ENCODE results near the gene PGM2L1. TPM values are rescaled to one million over a fixed set of nuclear protein-coding genes. Genes with fewer than 3 reads are reported as not detected.

PGM2L1 gene
- total RNA-seq, 1 donor from 2014 or later: 3.8 TPM

DNA sequence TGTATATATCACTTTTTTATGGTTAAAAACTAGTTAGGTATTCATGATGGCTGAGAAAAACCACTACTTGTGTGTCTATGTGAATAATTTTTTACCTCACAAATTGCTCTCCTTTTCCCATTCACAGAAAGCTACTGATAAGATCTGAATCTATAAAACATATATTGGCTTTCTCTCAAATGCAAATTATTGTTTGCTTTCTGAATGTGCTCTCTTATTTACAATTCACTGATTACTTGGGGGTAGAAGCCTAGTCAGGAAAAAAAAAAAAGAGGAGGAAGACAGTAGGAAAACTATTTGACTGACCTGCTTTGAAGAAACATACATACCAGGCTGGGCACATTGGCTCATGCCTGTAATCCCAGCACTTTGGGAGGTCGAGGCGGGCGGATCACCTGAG lies 20.5 kb downstream of the PGM2L1 start:
- TF ChIP-seq, protein P1, sequence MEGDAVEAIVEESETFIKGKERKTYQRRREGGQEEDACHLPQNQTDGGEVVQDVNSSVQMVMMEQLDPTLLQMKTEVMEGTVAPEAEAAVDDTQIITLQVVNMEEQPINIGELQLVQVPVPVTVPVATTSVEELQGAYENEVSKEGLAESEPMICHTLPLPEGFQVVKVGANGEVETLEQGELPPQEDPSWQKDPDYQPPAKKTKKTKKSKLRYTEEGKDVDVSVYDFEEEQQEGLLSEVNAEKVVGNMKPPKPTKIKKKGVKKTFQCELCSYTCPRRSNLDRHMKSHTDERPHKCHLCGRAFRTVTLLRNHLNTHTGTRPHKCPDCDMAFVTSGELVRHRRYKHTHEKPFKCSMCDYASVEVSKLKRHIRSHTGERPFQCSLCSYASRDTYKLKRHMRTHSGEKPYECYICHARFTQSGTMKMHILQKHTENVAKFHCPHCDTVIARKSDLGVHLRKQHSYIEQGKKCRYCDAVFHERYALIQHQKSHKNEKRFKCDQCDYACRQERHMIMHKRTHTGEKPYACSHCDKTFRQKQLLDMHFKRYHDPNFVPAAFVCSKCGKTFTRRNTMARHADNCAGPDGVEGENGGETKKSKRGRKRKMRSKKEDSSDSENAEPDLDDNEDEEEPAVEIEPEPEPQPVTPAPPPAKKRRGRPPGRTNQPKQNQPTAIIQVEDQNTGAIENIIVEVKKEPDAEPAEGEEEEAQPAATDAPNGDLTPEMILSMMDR (IDR thresholded peaks at IDR 0.05): no peak
- Mint-ChIP-seq H3K27me3 (no peaks in the 10 kb centered on the region), H3K27ac (no peak overlapping the region), H3K36me3 (ENCODE audit: low read depth) (peaks cover 11% of the 10 kb centered on the region), H3K9me3 (no peaks in the 10 kb centered on the region), H3K4me3 (no peak overlapping the region), H3K4me1 (no peaks in the 10 kb centered on the region)
- DNase-seq (no peak), ATAC-seq (ENCODE audit: low read depth) (no peak)
- ChIA-PET POLR2A (no interaction called here), CTCF (interaction anchor here (1.4 kb wide), 1 partner anchor 12 kb away, joined by 4 read pairs; no protein-coding TSS in a partner anchor)
- intact Hi-C loops (cut with micrococcal nuclease): no loop called here

DNA sequence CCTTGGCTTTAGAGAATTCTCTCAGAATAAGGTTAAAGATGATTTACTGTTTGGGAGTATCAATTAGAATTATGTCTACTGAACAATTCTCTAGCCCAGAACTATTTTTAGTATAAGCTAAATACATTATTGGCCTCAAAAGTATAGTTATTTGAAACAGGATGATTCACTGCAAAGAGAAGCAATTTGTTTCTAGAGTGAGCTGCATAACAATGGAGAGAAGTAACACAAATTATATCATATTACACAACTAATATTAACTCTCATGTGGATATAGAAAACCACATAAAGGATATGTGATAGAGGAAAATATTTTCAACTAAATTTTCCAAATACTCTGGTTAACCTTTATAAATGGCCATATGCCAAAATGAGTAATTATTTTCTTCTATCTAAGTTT lies 24.9 kb downstream of the PGM2L1 start:
- POLR2A ChIA-PET: no interaction called here
- DNase-seq: no peak
- H3K9me3 Mint-ChIP-seq: no peaks in the 10 kb centered on the region
- H3K4me3 Mint-ChIP-seq: no peak overlapping the region
- ATAC-seq (ENCODE audit: low read depth): no peak
- H3K27ac Mint-ChIP-seq: no peak overlapping the region
- no peaks in the 10 kb centered on the region for H3K4me1 Mint-ChIP-seq
- H3K36me3 Mint-ChIP-seq (ENCODE audit: low read depth): peaks cover 21% of the 10 kb centered on the region
- H3K27me3 Mint-ChIP-seq: no peaks in the 10 kb centered on the region
- CTCF ChIA-PET: no interaction called here
- TF ChIP-seq, protein P1 (IDR thresholded peaks at IDR 0.05): no peak
- intact Hi-C loops (cut with micrococcal nuclease): no loop called here

DNA sequence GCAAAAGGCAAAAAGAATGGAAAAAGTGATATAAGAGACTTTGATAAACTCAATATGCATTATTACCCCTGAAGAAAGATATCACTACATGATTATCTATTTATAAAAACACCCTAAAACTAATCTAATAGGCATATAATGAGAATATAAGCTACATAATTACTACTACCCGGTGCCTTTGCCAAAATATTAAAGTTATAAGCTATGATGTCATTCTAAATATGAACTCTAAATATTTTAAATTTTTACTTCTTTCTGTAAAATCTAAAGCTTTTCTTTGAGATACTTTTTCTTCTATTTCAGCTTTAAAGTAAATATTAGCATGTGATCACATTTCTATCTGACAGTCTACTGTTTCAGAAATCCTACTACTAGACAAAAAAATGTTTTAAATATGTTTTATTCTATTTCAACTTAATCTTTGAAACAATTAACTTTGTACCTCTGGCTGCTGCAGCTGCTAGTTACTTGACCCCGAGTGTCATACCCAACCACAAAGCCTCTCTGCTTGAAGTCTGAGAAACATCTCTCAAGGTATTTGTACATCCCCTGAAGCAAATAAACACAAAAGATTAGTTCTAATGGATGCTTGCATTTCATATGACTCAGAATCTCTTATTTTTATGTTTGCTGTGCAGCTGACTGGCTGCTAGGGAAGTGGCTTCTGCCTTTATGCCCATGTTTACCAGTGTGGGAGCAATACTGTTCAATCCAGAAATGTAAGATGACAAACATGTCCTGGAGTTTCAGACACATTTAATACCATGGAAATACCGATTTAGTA lies 26.8 kb downstream of the PGM2L1 start:
- Mint-ChIP-seq H3K27ac (no peak overlapping the region), H3K9me3 (no peaks in the 10 kb centered on the region), H3K4me1 (no peaks in the 10 kb centered on the region), H3K27me3 (no peaks in the 10 kb centered on the region), H3K36me3 (ENCODE audit: low read depth) (peaks cover 21% of the 10 kb centered on the region), H3K4me3 (no peak overlapping the region)
- POLR2A ChIA-PET: no interaction called here
- ATAC-seq (ENCODE audit: low read depth) (no peak), DNase-seq (no peak)
- TF ChIP-seq, protein P1 (IDR thresholded peaks at IDR 0.05): no peak
- CTCF ChIA-PET: no interaction called here
- intact Hi-C loops (cut with micrococcal nuclease): no loop called here

DNA sequence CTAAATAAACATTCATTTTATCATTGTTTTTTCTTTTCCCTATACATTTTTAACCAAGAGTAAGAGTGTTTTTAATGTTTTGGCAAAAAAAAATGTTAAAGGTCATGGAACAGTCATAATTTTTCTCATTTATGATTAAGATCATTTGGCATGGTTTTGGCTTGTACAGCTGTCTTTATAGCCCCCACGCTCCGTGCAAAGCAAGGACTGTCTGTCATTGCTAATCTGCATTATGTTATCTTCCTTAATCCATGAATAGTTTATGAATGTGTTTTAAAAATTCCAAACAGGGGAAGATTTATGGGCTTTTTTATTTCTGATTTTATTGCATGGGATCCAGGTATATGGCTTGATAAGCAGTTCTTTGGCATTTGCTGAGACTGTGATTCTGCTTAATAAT lies 28.1 kb downstream of the PGM2L1 start:
- Mint-ChIP-seq H3K9me3 (no peaks in the 10 kb centered on the region), H3K27ac (no peak overlapping the region), H3K4me1 (no peaks in the 10 kb centered on the region), H3K4me3 (no peak overlapping the region), H3K36me3 (ENCODE audit: low read depth) (peaks cover 25% of the 10 kb centered on the region), H3K27me3 (no peaks in the 10 kb centered on the region)
- intact Hi-C loops (cut with micrococcal nuclease): no loop called here
- POLR2A ChIA-PET: no interaction called here
- CTCF ChIA-PET: no interaction called here
- TF ChIP-seq, protein P1 (IDR thresholded peaks at IDR 0.05): no peak
- ATAC-seq (ENCODE audit: low read depth) (no peak), DNase-seq (no peak)

DNA sequence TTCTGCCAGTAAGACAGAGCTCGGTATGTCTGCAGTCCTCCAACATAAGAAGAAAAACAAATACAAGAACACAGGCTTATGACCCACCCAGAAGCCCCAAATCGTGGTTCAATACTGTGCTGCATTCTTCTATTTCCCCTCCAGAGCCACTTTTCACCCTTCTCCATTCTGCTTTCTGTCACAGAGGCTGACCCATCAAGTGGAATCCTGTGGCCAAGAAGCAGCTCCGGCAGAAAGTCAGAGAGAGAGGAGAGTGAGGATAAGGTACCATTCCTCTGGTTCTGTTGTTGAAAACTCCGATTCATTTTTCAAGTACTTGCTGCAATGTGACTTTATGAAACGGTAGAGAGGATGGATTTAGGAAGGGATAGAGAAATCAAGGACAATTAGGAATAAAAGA lies 30.4 kb downstream of the PGM2L1 start:
- TF ChIP-seq, protein P1 (IDR thresholded peaks at IDR 0.05): no peak
- H3K9me3 Mint-ChIP-seq: no peaks in the 10 kb centered on the region
- H3K4me1 Mint-ChIP-seq: no peaks in the 10 kb centered on the region
- ChIA-PET POLR2A (no interaction called here), CTCF (no interaction called here)
- H3K4me3 Mint-ChIP-seq: no peak overlapping the region
- H3K36me3 Mint-ChIP-seq (ENCODE audit: low read depth): peaks cover 18% of the 10 kb centered on the region
- no peaks in the 10 kb centered on the region for H3K27me3 Mint-ChIP-seq
- no peak overlapping the region for H3K27ac Mint-ChIP-seq
- ATAC-seq (ENCODE audit: low read depth) (no peak), DNase-seq (no peak)
- intact Hi-C loops (cut with micrococcal nuclease): no loop called here

All from activated B cell treated with CpG ODN at 0.5 μM for 24 hours (primary cell).